Neural progenitor cell (in vitro differentiated cells): ENCODE results near the gene MPC1. TPM values are rescaled to one million over a fixed set of nuclear protein-coding genes. Genes with fewer than 3 reads are reported as not detected.
A peak's percentile ranks its signal among the peaks of the same experiment; 100 is the strongest.

Source experiments
- DNase-seq: peaks from one replicate; pipeline ENCODE4 v3.0.0-alpha.2; 2016; ENCODE audit warnings: low spot score
- H2AFZ ChIP-seq: fragments of 200-600 bp; sonication (generic); replicated peaks from 2 replicates; pipeline ENCODE4 v1.6.1; 2016; ENCODE audit warnings: antibody characterized with exemption
- H3F3A ChIP-seq: fragments of 200-600 bp; sonication (generic); 2 replicates; pipeline ENCODE4 v1.6.1; 2016; ENCODE audit warnings: antibody characterized with exemption, low read depth
- H3K27ac ChIP-seq: fragments of 200-600 bp; sonication (generic); 2 replicates; pipeline ENCODE4 v1.5.1; 2016; ENCODE audit warnings: mild to moderate bottlenecking
- H3K27me3 ChIP-seq: fragments of 200-600 bp; sonication (generic); 2 replicates; pipeline ENCODE4 v1.6.1; 2016; ENCODE audit warnings: mild to moderate bottlenecking, moderate library complexity
- H3K36me3 ChIP-seq: fragments of 200-600 bp; sonication (generic); 2 replicates; pipeline ENCODE4 v1.5.1; 2016
- H3K4me1 ChIP-seq: fragments of 200-600 bp; sonication (generic); 2 replicates; pipeline ENCODE4 v1.6.1; 2016; ENCODE audit warnings: mixed run types
- H3K4me2 ChIP-seq: fragments of 200-600 bp; sonication (generic); 2 replicates; pipeline ENCODE4 v1.6.1; 2016
- H3K4me3 ChIP-seq: fragments of 200-600 bp; sonication (generic); 2 replicates; pipeline ENCODE4 v1.5.1; 2016
- H3K79me2 ChIP-seq: fragments of 200-600 bp; sonication (generic); 2 replicates; pipeline ENCODE4 v1.6.1; 2016; ENCODE audit warnings: low read depth
- H3K9ac ChIP-seq: fragments of 200-600 bp; sonication (generic); 2 replicates; pipeline ENCODE4 v1.6.1; 2016
- H3K9me3 ChIP-seq: fragments of 200-600 bp; sonication (generic); 2 replicates; pipeline ENCODE4 v1.5.1; 2016; ENCODE audit warnings: low read depth
- H4K20me1 ChIP-seq: fragments of 200-600 bp; sonication (generic); 2 replicates; pipeline ENCODE4 v1.6.1; 2016; ENCODE audit warnings: low read depth
- H3K27ac Mint-ChIP-seq: 3 replicates; pipeline ENCODE4 v1.8.0; 2021; ENCODE audit warnings: mixed read lengths
- H3K27me3 Mint-ChIP-seq: 2 replicates; pipeline ENCODE4 v1.8.0; 2022; ENCODE audit warnings: low read depth, mild to moderate bottlenecking, inconsistent platforms, moderate library complexity, mixed read lengths; ENCODE audit not compliant: insufficient read depth
- H3K36me3 Mint-ChIP-seq: 3 replicates; pipeline ENCODE4 v1.8.0; 2021; ENCODE audit warnings: mixed read lengths
- H3K4me1 Mint-ChIP-seq: 3 replicates; pipeline ENCODE4 v1.8.0; 2021; ENCODE audit warnings: mixed read lengths
- H3K4me3 Mint-ChIP-seq: 3 replicates; pipeline ENCODE4 v1.8.0; 2021; ENCODE audit warnings: mild to moderate bottlenecking, moderate library complexity, mixed read lengths
- H3K9me3 Mint-ChIP-seq: 3 replicates; pipeline ENCODE4 v1.8.0; 2020; ENCODE audit warnings: mixed read lengths
- EZH2 ChIP-seq: fragments of 200-600 bp; sonication (generic); IDR thresholded peaks from 2 replicates; pipeline ENCODE4 v1.6.1; 2017; ENCODE audit warnings: antibody characterized with exemption, mild to moderate bottlenecking, moderate library complexity
- EZH2phosphoT487 ChIP-seq: fragments of 200-600 bp; sonication (generic); IDR thresholded peaks from 2 replicates; pipeline ENCODE4 v1.6.1; 2017; ENCODE audit warnings: antibody characterized with exemption
- total RNA-seq: library from RNA; depleted of rRNA; stranded (reverse); fragments of >200 nt; gene quantifications from 2 replicates; pipeline ENCODE4 v1.2.3, GENCODE V29; 2015; ENCODE audit warnings: low replicate concordance
- TF ChIP-seq, protein P1 (sequence below): fragments of 200-600 bp; sonication (generic); IDR thresholded peaks from 2 replicates; pipeline ENCODE4 v1.5.1; 2017; ENCODE audit warnings: antibody characterized with exemption, mild to moderate bottlenecking

MPC1 gene
- total RNA-seq, 1 donor from 2014 or later: 13.2 TPM

- H3K9me3 ChIP-seq: no peaks in the 10 kb centered on the region
- peaks cover 95% of the 10 kb centered on the region for H3K79me2 ChIP-seq
- H3F3A ChIP-seq: no peaks in the 10 kb centered on the region
- H3K4me3 ChIP-seq: no peak overlapping the region
- no peak overlapping the region for H2AFZ ChIP-seq
- Mint-ChIP-seq H3K36me3 (peaks cover 17% of the 10 kb centered on the region), H3K27ac (no peak overlapping the region), H3K4me3 (no peak overlapping the region), H3K27me3 (peaks cover 3% of the 10 kb centered on the region), H3K4me1 (peaks cover 25% of the 10 kb centered on the region), H3K9me3 (no peaks in the 10 kb centered on the region)
- H3K27ac ChIP-seq: no peak overlapping the region
- H3K9ac ChIP-seq: no peak overlapping the region
- H3K4me2 ChIP-seq: no peak overlapping the region
- no peak for TF ChIP-seq EZH2phosphoT487
- TF ChIP-seq, protein P1, sequence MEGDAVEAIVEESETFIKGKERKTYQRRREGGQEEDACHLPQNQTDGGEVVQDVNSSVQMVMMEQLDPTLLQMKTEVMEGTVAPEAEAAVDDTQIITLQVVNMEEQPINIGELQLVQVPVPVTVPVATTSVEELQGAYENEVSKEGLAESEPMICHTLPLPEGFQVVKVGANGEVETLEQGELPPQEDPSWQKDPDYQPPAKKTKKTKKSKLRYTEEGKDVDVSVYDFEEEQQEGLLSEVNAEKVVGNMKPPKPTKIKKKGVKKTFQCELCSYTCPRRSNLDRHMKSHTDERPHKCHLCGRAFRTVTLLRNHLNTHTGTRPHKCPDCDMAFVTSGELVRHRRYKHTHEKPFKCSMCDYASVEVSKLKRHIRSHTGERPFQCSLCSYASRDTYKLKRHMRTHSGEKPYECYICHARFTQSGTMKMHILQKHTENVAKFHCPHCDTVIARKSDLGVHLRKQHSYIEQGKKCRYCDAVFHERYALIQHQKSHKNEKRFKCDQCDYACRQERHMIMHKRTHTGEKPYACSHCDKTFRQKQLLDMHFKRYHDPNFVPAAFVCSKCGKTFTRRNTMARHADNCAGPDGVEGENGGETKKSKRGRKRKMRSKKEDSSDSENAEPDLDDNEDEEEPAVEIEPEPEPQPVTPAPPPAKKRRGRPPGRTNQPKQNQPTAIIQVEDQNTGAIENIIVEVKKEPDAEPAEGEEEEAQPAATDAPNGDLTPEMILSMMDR: no peak
- TF ChIP-seq EZH2: no peak
- H3K36me3 ChIP-seq: no peaks in the 10 kb centered on the region
- H4K20me1 ChIP-seq: peaks cover 90% of the 10 kb centered on the region
- peaks cover 8% of the 10 kb centered on the region for H3K4me1 ChIP-seq
- H3K27me3 ChIP-seq: no peaks in the 10 kb centered on the region
- DNase-seq: no peak
Observed at GRCh38 chr6:166335378-166336302, 47.1 kb downstream of the MPC1 start.

DNA sequence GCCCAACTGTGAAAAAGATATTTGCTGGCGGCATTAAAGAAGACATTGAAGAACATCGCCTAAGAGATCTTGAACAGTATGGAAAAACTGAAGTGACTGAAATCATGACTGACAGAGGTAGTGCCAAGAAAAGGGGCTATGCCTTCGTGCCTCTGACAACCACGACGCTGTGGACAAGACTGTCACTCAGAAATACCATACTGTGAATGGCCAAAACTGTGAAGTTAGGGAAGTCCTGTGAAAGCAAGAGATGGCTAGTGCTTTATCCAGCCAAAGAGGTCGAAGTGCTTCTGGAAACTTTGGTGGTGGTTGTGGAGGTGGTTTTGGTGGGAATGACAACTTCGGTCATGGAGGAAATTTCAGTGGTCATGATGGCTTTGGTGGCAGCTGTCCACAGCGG lies 47.9 kb downstream of the MPC1 start:
- Histone ChIP-seq H2AFZ (no peak overlapping the region), H3K4me1 (peaks cover 15% of the 10 kb centered on the region), H3K9me3 (no peaks in the 10 kb centered on the region), H3K27ac (no peak overlapping the region), H3K4me2 (no peak overlapping the region), H4K20me1 (peaks cover 90% of the 10 kb centered on the region), H3K9ac (no peak overlapping the region), H3F3A (no peaks in the 10 kb centered on the region), H3K27me3 (no peaks in the 10 kb centered on the region), H3K4me3 (no peak overlapping the region), H3K79me2 (peaks cover 94% of the 10 kb centered on the region), H3K36me3 (no peaks in the 10 kb centered on the region)
- Mint-ChIP-seq H3K27ac (no peak overlapping the region), H3K9me3 (no peaks in the 10 kb centered on the region), H3K36me3 (peaks cover 17% of the 10 kb centered on the region), H3K4me3 (no peak overlapping the region), H3K27me3 (peaks cover 3% of the 10 kb centered on the region), H3K4me1 (peaks cover 28% of the 10 kb centered on the region)
- DNase-seq: no peak
- no peak for TF ChIP-seq EZH2phosphoT487
- TF ChIP-seq EZH2: no peak
- TF ChIP-seq, protein P1: no peak

DNA sequence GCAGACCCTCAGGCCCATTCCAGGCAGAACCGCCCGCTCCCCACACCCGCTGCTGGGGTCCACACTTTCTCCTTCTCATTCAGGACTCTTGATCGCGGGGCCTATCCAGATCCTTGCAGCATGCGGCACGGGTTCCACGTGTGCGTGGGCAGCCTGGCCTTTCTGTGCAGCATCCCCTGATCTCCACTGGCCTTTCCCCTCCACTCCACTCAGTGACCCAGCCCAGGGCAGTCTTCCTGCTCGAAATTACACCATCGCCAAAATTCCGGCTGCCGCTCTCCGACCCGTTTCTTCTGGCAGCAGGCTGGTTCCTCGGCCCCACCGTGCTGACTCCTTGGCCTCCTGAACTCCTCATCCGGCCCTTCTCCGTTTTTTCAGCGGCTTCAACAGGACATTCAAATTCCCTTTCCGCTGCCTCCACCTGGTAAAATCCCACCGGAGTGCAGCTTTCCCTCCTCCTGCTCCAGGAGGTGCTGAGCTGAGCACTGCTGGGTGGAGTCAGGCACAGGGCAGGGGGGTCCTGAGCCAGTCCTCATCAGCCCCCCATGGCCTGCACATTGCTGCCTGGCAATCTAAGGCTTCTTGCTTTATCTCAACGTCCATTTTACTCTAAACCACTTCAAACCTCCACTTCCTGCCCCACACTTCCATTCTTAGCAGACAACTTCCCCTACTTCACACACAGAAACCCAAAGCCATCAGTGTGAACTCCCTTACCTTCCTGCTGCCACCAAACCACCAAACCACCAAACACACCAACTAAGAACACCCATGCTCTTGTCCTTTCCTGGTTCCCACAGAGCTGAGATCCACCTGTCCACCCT lies 49.4 kb downstream of the MPC1 start:
- no peak for DNase-seq
- H3K4me2 ChIP-seq: no peak overlapping the region
- H3K4me1 ChIP-seq: peaks cover 18% of the 10 kb centered on the region
- TF ChIP-seq EZH2phosphoT487: no peak
- TF ChIP-seq EZH2: no peak
- TF ChIP-seq, protein P1: no peak
- peak overlapping the region; percentile 20 for H3K9ac ChIP-seq
- Mint-ChIP-seq H3K27me3 (peaks cover 3% of the 10 kb centered on the region), H3K27ac (peak overlapping the region; percentile 14), H3K4me3 (no peak overlapping the region), H3K4me1 (peaks cover 35% of the 10 kb centered on the region), H3K36me3 (peaks cover 23% of the 10 kb centered on the region), H3K9me3 (no peaks in the 10 kb centered on the region)
- H4K20me1 ChIP-seq: peaks cover 89% of the 10 kb centered on the region
- H3K27me3 ChIP-seq: no peaks in the 10 kb centered on the region
- H3K9me3 ChIP-seq: no peaks in the 10 kb centered on the region
- H3F3A ChIP-seq: no peaks in the 10 kb centered on the region
- peaks cover 94% of the 10 kb centered on the region for H3K79me2 ChIP-seq
- no peaks in the 10 kb centered on the region for H3K36me3 ChIP-seq
- H3K27ac ChIP-seq: no peak overlapping the region
- no peak overlapping the region for H2AFZ ChIP-seq
- H3K4me3 ChIP-seq: no peak overlapping the region
